Fibroblast of the aortic adventitia (primary cell): ENCODE results near the gene CERK. TPM values are rescaled to one million over a fixed set of nuclear protein-coding genes. Genes with fewer than 3 reads are reported as not detected.

ENCODE experiments used
- DNase-seq: peaks from one replicate; pipeline ENCODE4 v3.0.0-alpha.2; 2010; ENCODE audit warnings: low read depth
- H3K4me3 ChIP-seq: 2 replicates; pipeline ENCODE4 v1.5.1; 2011; ENCODE audit warnings: low read depth, mild to moderate bottlenecking, control low read depth, low read length, moderate library complexity
- total RNA-seq: library from RNA; depleted of rRNA; stranded (reverse); fragments of >200 nt; gene quantifications from 2 replicates; pipeline ENCODE4 v1.2.3, GENCODE V29; 2012; ENCODE audit warnings: low replicate concordance
- TF ChIP-seq, protein P1 (sequence below): IDR thresholded peaks from 2 replicates; pipeline ENCODE4 v1.5.1; 2011; ENCODE audit warnings: mild to moderate bottlenecking, low read length, control low read depth, inconsistent platforms; ENCODE audit not compliant: insufficient read depth

Gene CERK
- total RNA-seq, 1 donor, result 39.4 TPM

DNA sequence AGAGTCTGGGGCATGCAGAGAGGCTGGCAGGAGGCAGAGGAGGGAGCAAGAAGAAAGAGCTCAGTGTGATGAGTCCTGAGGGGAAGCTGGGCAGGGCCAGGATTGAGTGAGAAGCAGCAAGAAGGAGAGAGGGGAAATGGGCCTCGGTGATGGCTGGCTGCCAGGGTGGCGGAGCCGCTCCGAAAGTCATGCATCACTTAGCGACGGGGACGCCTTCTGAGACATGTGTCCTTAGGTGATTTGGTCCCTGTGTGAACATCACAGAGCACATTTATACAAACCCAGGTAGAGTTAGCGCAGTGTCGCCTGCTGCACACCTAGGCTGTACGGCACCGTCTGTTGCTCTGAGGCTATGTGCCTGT, 39.5 kb upstream of the CERK start:
- no peak overlapping the region for H3K4me3 ChIP-seq
- DNase-seq, result no peak
- TF ChIP-seq, protein P1, sequence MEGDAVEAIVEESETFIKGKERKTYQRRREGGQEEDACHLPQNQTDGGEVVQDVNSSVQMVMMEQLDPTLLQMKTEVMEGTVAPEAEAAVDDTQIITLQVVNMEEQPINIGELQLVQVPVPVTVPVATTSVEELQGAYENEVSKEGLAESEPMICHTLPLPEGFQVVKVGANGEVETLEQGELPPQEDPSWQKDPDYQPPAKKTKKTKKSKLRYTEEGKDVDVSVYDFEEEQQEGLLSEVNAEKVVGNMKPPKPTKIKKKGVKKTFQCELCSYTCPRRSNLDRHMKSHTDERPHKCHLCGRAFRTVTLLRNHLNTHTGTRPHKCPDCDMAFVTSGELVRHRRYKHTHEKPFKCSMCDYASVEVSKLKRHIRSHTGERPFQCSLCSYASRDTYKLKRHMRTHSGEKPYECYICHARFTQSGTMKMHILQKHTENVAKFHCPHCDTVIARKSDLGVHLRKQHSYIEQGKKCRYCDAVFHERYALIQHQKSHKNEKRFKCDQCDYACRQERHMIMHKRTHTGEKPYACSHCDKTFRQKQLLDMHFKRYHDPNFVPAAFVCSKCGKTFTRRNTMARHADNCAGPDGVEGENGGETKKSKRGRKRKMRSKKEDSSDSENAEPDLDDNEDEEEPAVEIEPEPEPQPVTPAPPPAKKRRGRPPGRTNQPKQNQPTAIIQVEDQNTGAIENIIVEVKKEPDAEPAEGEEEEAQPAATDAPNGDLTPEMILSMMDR, result no peak

DNA sequence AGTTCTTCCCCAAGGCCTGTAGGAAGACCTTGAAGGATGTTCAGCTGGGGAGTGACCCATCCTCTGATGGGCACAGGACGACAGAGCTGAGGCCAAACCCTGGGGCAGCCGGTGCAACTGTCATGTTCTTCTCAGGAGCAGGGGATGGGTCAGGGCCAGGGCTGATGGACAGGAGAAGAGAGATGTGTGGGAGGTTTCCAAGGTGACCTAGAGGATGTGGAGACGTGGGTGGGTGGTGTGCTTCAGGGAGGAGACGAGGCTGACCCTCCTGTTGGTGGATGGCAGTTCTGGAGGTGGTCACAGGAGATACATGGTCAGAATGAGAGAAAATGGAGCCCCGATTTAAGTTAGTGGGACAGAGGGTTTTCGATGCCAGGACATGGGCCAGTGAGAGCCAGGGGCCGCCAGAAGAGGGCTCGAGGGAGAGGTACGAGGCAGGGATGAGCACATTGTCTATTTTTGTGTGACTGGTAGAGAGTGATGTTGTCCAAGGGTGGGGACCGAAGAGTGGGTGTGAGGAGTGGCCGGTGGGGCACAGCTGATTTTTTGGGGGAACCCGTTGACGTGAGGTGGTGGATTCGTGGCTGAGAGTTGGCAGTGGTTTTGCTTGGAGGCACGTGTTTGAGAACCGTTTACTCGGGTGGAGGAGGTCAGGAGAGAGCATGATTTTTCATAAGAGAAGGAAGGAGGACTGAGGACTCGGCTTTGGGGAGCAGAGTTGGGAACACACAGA, 39.0 kb upstream of the CERK start:
- TF ChIP-seq, protein P1, result no peak
- no peak for DNase-seq
- no peak overlapping the region for H3K4me3 ChIP-seq

DNA sequence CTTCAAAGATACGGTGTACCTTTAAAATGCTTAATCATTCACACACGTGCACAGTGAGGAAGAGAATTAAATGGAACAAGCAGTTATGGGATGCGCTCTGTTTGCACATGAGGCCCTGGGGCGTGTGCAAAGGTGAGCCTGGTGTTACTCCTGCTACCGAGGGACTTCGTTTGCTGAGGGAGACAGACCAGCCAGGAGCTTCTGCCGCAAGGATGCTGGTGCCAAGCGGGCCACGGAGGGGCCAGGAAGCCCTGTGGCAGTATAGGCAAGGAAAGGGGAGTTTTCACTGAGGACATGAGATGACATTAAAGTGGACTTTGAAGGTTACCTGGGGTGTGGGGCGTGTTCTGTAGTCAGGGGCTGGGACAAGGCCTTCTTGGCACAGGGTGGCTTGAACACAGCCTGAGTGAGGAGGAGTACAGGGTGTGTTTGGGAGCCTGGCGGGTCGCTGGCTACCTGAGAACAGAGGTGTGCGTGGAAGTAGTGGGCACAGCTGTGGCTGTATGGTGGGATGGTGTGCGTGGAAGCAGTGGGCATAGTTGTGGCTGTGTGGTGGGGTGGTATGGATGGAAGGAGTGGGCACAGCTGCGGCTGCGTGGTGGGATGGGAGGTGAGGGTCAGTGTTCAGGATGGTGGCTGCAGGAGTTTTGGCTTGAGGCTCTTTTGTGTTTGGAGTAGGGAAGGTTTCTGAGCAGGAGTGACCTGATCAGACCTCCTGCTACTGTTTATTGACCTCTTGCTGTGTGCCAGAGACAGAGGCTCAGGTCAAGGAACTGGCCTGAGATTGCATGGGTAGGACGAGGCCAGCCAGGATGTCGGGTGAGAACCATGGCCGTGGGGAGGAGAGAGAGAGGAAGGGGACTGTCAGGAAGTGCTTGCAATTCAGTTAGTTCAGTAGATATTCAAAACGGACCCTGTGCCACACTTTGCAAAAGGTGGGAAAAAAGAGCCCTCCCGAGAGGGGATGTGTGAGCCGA, 38.1 kb upstream of the CERK start:
- TF ChIP-seq, protein P1, result no peak
- DNase-seq, result no peak
- no peak overlapping the region for H3K4me3 ChIP-seq

DNA sequence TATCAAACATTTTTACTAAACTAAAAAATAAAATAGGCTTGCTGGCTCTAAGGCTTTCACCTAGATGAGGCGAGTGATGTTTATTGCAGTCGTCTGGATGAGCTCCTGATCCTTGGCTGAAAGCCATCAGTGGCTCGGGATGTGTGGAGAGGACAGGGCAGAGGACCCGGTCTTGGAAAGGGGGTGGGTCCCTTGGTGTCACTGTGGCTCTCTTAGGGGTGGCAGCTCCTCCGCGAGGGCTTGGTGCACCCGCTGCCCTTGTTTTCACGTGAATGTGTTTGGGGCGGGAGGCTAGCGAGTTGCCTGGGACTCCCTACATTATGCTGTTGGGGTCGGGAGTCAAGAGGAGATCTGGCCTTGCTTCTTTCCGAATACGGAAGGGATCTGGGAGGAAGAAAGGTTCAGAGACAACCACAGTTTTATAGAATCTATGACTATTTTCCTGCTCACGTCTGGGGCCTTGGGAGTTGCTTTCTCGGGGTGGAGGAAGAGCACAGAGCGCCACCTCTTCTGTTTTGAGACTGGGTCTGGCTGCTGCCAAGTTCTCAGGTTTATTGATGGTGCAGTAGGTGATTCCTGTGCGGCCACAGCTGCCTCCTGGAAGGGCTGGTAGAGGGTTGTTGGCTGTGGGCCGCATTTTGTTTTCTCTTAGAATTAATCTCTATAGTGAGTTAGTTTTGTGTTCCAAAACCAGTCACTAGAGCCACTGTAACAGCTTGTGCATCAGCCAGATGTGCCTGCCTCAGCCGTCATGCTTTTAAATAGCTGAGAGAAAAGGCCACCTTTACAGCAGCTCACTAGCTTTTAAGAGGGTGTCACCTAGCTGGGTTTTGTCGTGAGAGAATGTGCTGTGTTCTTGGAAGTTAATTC, 37.2 kb upstream of the CERK start:
- DNase-seq, result no peak
- TF ChIP-seq, protein P1, result no peak

DNA sequence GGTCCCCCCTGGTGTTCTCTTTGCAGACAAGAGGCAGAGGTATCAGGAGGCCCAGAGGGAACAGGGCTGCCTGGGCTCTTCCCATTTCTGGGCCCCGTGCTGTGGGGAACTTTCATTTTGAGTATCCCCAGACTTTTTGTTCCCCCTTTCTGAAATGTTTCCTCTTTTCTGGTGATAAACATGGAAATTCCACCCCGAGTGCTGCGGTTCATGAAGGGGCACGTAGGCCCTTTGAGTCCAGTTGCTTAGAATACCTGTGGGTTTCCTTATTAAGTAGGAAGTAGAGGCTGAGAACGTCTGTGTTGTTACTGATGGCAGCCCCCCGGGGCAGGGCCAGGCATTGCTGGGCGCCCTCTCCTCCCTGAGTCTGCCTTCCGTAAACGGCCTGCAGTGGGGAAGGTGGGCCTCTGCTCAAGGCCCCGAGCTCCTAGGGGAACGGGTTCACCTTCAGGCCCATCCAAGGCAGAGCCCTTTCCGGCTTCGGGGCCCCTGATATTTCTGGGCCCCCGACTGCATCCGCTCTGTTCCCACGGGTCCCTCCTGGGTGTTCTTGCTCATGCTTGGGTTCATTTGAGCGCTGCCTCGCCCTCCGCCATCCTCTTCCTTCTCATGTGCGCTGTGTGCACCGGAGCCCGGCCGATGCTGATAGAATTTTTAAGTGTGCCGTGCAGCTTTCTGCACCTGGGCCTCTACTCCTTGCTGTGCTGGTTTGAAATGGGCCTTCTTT, 36.4 kb upstream of the CERK start:
- DNase-seq, result no peak
- TF ChIP-seq, protein P1, result no peak

More for the DNA sequence above, 37.2 kb upstream of the CERK start:
- no peak overlapping the region for H3K4me3 ChIP-seq

DNA sequence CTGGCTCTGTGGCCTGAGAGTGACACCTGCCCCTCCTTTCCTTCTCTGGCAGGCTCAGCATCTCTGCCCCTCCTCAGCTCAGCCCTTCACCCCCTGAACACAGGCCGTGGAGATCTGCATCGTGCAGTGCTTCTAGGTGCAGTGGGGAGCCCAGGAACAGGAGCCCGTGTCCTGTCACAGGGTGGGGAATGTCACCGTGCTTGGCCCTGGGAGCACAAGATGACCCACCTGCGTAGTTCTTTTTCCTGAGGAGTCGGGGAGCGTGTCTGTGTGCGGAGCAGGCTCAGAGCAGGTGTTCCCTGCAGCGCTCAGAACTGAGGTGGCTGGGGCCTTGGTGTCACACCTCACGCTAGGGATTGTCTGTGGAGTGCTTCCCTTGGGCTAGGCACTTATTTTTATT, 35.0 kb upstream of the CERK start:
- no peak for DNase-seq
- TF ChIP-seq, protein P1, result no peak
- no peak overlapping the region for H3K4me3 ChIP-seq

More for the DNA sequence above, 36.4 kb upstream of the CERK start:
- H3K4me3 ChIP-seq, result no peak overlapping the region
